Measurements from ENCODE around the gene POC1B.

GRCh38 chr12:89516633-89517032 lies 9.2 kb downstream of the POC1B start:
- no peak for TF ChIP-seq CTCF (IDR thresholded peaks at IDR 0.05)
- TF ChIP-seq POLR2A (IDR thresholded peaks at IDR 0.05), result no peak

All from body of pancreas (tissue), 4 donors.